ENCODE measurements around the gene ODAD2.
A peak's percentile ranks its signal among the peaks of the same experiment; 100 is the strongest.
"Not testable (repeated sequence)": the region's sequence is repeated elsewhere in the genome, so short reads cannot be mapped to it uniquely, and the experiment has no call there.

ODAD2 gene

GRCh38 chr10:27998178-27998953, 513 bp downstream of the ODAD2 start:
- DNase-seq (ENCODE audit: low read depth) = peak; percentile 28
- TF ChIP-seq CTCF (conservative IDR thresholded peaks at IDR 0.05; ENCODE audit: low read length) = no peak
- peak overlapping the region; percentile 68 for H3K4me3 ChIP-seq (ENCODE audit: low read length)

GRCh38 chr10:27997865-27998177, 1.1 kb downstream of the ODAD2 start:
- no peak for TF ChIP-seq CTCF (conservative IDR thresholded peaks at IDR 0.05; ENCODE audit: low read length)
- DNase-seq (ENCODE audit: low read depth) = no peak
- H3K4me3 ChIP-seq (ENCODE audit: low read length) = peak overlapping the region; percentile 68

GRCh38 chr10:27995311-27995710, 3.6 kb downstream of the ODAD2 start:
- DNase-seq (ENCODE audit: low read depth) = no peak

GRCh38 chr10:27989357-27989756, 9.5 kb downstream of the ODAD2 start:
- not testable (repeated sequence) for DNase-seq (ENCODE audit: low read depth); H3K4me3 ChIP-seq (ENCODE audit: low read length)

More at GRCh38 chr10:27995311-27995710, 3.6 kb downstream of the ODAD2 start:
- H3K4me3 ChIP-seq (ENCODE audit: low read length) = no peak overlapping the region
- no peak for TF ChIP-seq CTCF (conservative IDR thresholded peaks at IDR 0.05; ENCODE audit: low read length)

- DNase-seq (ENCODE audit: low read depth) = no peak
- H3K4me3 ChIP-seq (ENCODE audit: low read length) = no peak overlapping the region
- TF ChIP-seq CTCF (conservative IDR thresholded peaks at IDR 0.05; ENCODE audit: low read length) = no peak
Measured at GRCh38 chr10:27986821-27987220, 12.1 kb downstream of the ODAD2 start.

GRCh38 chr10:27982875-27983543, 15.9 kb downstream of the ODAD2 start:
- no peak overlapping the region for H3K4me3 ChIP-seq (ENCODE audit: low read length)
- DNase-seq (ENCODE audit: low read depth) = no peak
- TF ChIP-seq CTCF (conservative IDR thresholded peaks at IDR 0.05; ENCODE audit: low read length) = no peak

GRCh38 chr10:27981744-27982143, 17.1 kb downstream of the ODAD2 start:
- TF ChIP-seq CTCF (conservative IDR thresholded peaks at IDR 0.05; ENCODE audit: low read length) = no peak
- no peak for DNase-seq (ENCODE audit: low read depth)
- no peak overlapping the region for H3K4me3 ChIP-seq (ENCODE audit: low read length)

- DNase-seq (ENCODE audit: low read depth); H3K4me3 ChIP-seq (ENCODE audit: low read length): not testable (repeated sequence)
Measured at GRCh38 chr10:27970795-27971194, 28.1 kb downstream of the ODAD2 start.

- DNase-seq (ENCODE audit: low read depth); H3K4me3 ChIP-seq (ENCODE audit: low read length): not testable (repeated sequence)
Measured at GRCh38 chr10:27969931-27970330, 28.9 kb downstream of the ODAD2 start.
